ENCODE measurements around the gene SPRTN. TPM values are rescaled to one million over a fixed set of nuclear protein-coding genes. Genes with fewer than 3 reads are reported as not detected.

SPRTN gene
- polyA plus RNA-seq, 1 donor from 2014 or later = 11.8 TPM

- no peaks in the 10 kb centered on the region for H3K9me3 ChIP-seq (ENCODE audit: low read length)
- no peak overlapping the region for H3K9ac ChIP-seq (ENCODE audit: low read length)
- no peak overlapping the region for H2AFZ ChIP-seq (ENCODE audit: low read depth, low read length)
- H3F3A ChIP-seq (ENCODE audit: insufficient read depth, low read length, poor library complexity, severe bottlenecking) = no peaks in the 10 kb centered on the region
- TF ChIP-seq CTCF (IDR thresholded peaks at IDR 0.05; ENCODE audit: poor library complexity, severe bottlenecking) = no peak
- TF ChIP-seq EP300 (conservative IDR thresholded peaks at IDR 0.05; ENCODE audit: poor library complexity, severe bottlenecking) = no peak
- TF ChIP-seq EZH2 (IDR thresholded peaks at IDR 0.05; ENCODE audit: borderline replicate concordance, insufficient read depth, low read length, poor library complexity, severe bottlenecking) = no peak
- no peak for TF ChIP-seq SMC3 (conservative IDR thresholded peaks at IDR 0.05; ENCODE audit: poor library complexity)
- TF ChIP-seq POLR2AphosphoS5 (IDR thresholded peaks at IDR 0.05) = no peak
- TF ChIP-seq MXI1 (conservative IDR thresholded peaks at IDR 0.05; ENCODE audit: poor library complexity, severe bottlenecking) = no peak
- TF ChIP-seq REST (IDR thresholded peaks at IDR 0.05; ENCODE audit: borderline replicate concordance) = no peak
- no peak for TF ChIP-seq TAF1 (IDR thresholded peaks at IDR 0.05; ENCODE audit: low read depth)
- TF ChIP-seq RAD21 (conservative IDR thresholded peaks at IDR 0.05) = no peak
- no peaks in the 10 kb centered on the region for H3K79me2 ChIP-seq (replicated peaks; ENCODE audit: insufficient read depth, low read length)
- H3K27me3 ChIP-seq (ENCODE audit: insufficient read depth, low read depth, low read length) = no peaks in the 10 kb centered on the region
- H3K4me2 ChIP-seq (ENCODE audit: low read length) = no peak overlapping the region
- H4K20me1 ChIP-seq (ENCODE audit: insufficient read depth) = no peaks in the 10 kb centered on the region
- no peaks in the 10 kb centered on the region for H3K36me3 ChIP-seq (ENCODE audit: insufficient read depth, low read length)
- H3K4me3 ChIP-seq (ENCODE audit: low read length) = no peak overlapping the region
- no peaks in the 10 kb centered on the region for H3K9me2 ChIP-seq (ENCODE audit: insufficient read depth, low read length)
- no peak overlapping the region for H3K27ac ChIP-seq (ENCODE audit: low read length)
Measured at GRCh38 chr1:231381729-231382128, 43.6 kb downstream of the SPRTN start.

- no peaks in the 10 kb centered on the region for H3K27me3 ChIP-seq (ENCODE audit: insufficient read depth, low read depth, low read length)
- H3K27ac ChIP-seq (ENCODE audit: low read length) = no peak overlapping the region
- H3F3A ChIP-seq (ENCODE audit: insufficient read depth, low read length, poor library complexity, severe bottlenecking) = no peaks in the 10 kb centered on the region
- H3K9ac ChIP-seq (ENCODE audit: low read length) = no peak overlapping the region
- H2AFZ ChIP-seq (ENCODE audit: low read depth, low read length) = no peak overlapping the region
- H4K20me1 ChIP-seq (ENCODE audit: insufficient read depth) = no peaks in the 10 kb centered on the region
- no peaks in the 10 kb centered on the region for H3K9me3 ChIP-seq (ENCODE audit: low read length)
- H3K79me2 ChIP-seq (replicated peaks; ENCODE audit: insufficient read depth, low read length) = no peaks in the 10 kb centered on the region
- H3K4me3 ChIP-seq (ENCODE audit: low read length) = no peak overlapping the region
- no peak overlapping the region for H3K4me2 ChIP-seq (ENCODE audit: low read length)
- H3K9me2 ChIP-seq (ENCODE audit: insufficient read depth, low read length) = no peaks in the 10 kb centered on the region
- H3K36me3 ChIP-seq (ENCODE audit: insufficient read depth, low read length) = no peaks in the 10 kb centered on the region
- TF ChIP-seq REST (IDR thresholded peaks at IDR 0.05; ENCODE audit: borderline replicate concordance) = no peak
- TF ChIP-seq EZH2 (IDR thresholded peaks at IDR 0.05; ENCODE audit: borderline replicate concordance, insufficient read depth, low read length, poor library complexity, severe bottlenecking) = no peak
- no peak for TF ChIP-seq MXI1 (conservative IDR thresholded peaks at IDR 0.05; ENCODE audit: poor library complexity, severe bottlenecking)
- no peak for TF ChIP-seq EP300 (conservative IDR thresholded peaks at IDR 0.05; ENCODE audit: poor library complexity, severe bottlenecking)
- TF ChIP-seq SMC3 (conservative IDR thresholded peaks at IDR 0.05; ENCODE audit: poor library complexity) = no peak
- TF ChIP-seq RAD21 (conservative IDR thresholded peaks at IDR 0.05) = no peak
- no peak for TF ChIP-seq POLR2AphosphoS5 (IDR thresholded peaks at IDR 0.05)
- TF ChIP-seq TAF1 (IDR thresholded peaks at IDR 0.05; ENCODE audit: low read depth) = no peak
- TF ChIP-seq CTCF (IDR thresholded peaks at IDR 0.05; ENCODE audit: poor library complexity, severe bottlenecking) = no peak
Measured at GRCh38 chr1:231382426-231382825, 44.3 kb downstream of the SPRTN start.

All from neural cell (in vitro differentiated cells).